K562 (cell line): ENCODE measurements around the gene ING5. TPM values are rescaled to one million over a fixed set of nuclear protein-coding genes. Genes with fewer than 3 reads are reported as not detected.

ENCODE experiments used
- FOXP1 ChIP-seq: sonication (generic); formaldehyde crosslinking; IDR thresholded peaks from 2 replicates; pipeline ENCODE4 v1.8.0; 2022; ENCODE audit warnings: mild to moderate bottlenecking, missing genetic modification reagents
- HDAC6 ChIP-seq: IDR thresholded peaks from 2 replicates; pipeline ENCODE4 v1.6.1; 2012; ENCODE audit warnings: low read depth, mild to moderate bottlenecking, control low read depth, inconsistent platforms, low read length, moderate library complexity
- HNRNPL ChIP-seq: fragments of 200-400 bp; formaldehyde crosslinking; IDR thresholded peaks from 2 replicates; pipeline ENCODE4 v1.6.1; 2017; ENCODE audit warnings: low read depth, mild to moderate bottlenecking, low read length
- LEF1 ChIP-seq: fragments of 450-650 bp; IDR thresholded peaks from 2 replicates; pipeline ENCODE4 v1.6.1; 2016; ENCODE audit warnings: mild to moderate bottlenecking
- MEIS2 ChIP-seq: fragments of 450-650 bp; IDR thresholded peaks from 2 replicates; pipeline ENCODE4 v1.6.1; 2014; ENCODE audit warnings: mild to moderate bottlenecking; ENCODE audit not compliant: partially characterized antibody
- NBN ChIP-seq: fragments of 450-650 bp; IDR thresholded peaks from 2 replicates; pipeline ENCODE4 v1.6.1; 2016; ENCODE audit warnings: low read depth, mild to moderate bottlenecking
- POLR2AphosphoS5 ChIP-seq: IDR thresholded peaks from 2 replicates; pipeline ENCODE4 v1.6.1; 2011; ENCODE audit warnings: mild to moderate bottlenecking, low read depth, low read length, moderate library complexity; ENCODE audit not compliant: control insufficient read depth, insufficient read depth
- POLR3G ChIP-seq: IDR thresholded peaks from 2 replicates; pipeline ENCODE4 v1.6.1; 2011; ENCODE audit not compliant: insufficient read length, insufficient replicate concordance; ENCODE audit errors: extremely low read depth
- SAP30 ChIP-seq: fragments of 200-600 bp; sonication (generic); IDR thresholded peaks from 2 replicates; pipeline ENCODE4 v1.6.1; 2012; ENCODE audit warnings: borderline replicate concordance, low read depth, mild to moderate bottlenecking, moderate library complexity, low read length, control low read depth, inconsistent platforms; ENCODE audit not compliant: insufficient read depth, poor library complexity, severe bottlenecking
- SLC30A9 ChIP-seq: fragments of 250-450 bp; sonication (Bioruptor Pico); IDR thresholded peaks from 2 replicates; pipeline ENCODE4 v1.8.0; 2022; ENCODE audit warnings: mild to moderate bottlenecking, moderate library complexity
- TCF3 ChIP-seq: sonication (generic); formaldehyde crosslinking; IDR thresholded peaks from 2 replicates; pipeline ENCODE4 v1.4.0; 2020; ENCODE audit warnings: mild to moderate bottlenecking, missing genetic modification reagents
- TGIF2 ChIP-seq: sonication (generic); formaldehyde crosslinking; IDR thresholded peaks from 2 replicates; pipeline ENCODE4 v1.8.1; 2022; ENCODE audit warnings: mild to moderate bottlenecking, missing genetic modification reagents, moderate library complexity
- YBX1 ChIP-seq: fragments of 450-650 bp; IDR thresholded peaks from 2 replicates; pipeline ENCODE4 v1.7.1; 2016; ENCODE audit warnings: mild to moderate bottlenecking
- ZBTB11 ChIP-seq, 3 experiments: fragments of 200-800 bp in 1 of 3; fragments of 250-450 bp in 1 of 3; fragments of 450-650 bp in 1 of 3; sonication (Bioruptor Pico) in 1 of 3; sonication (Bioruptor generic) in 1 of 3; formaldehyde crosslinking in 1 of 3; IDR thresholded peaks; 2 replicates each; pipeline versions ENCODE4 v1.6.1 to v1.8.0; 2016 to 2022; ENCODE audit warnings: mild to moderate bottlenecking in 2 of 3, missing genetic modification characterization in 2 of 3, missing compliant biosample characterization in 1 of 3, moderate library complexity in 1 of 3
- ZFP91 ChIP-seq: sonication (generic); formaldehyde crosslinking; IDR thresholded peaks from 2 replicates; pipeline ENCODE4 v1.8.0; 2022; ENCODE audit warnings: mild to moderate bottlenecking, missing genetic modification reagents
- ZNF408 ChIP-seq: fragments of 250-450 bp; sonication (Bioruptor Pico); IDR thresholded peaks from 2 replicates; pipeline ENCODE4 v1.4.0; 2020; ENCODE audit warnings: low read depth, mild to moderate bottlenecking, moderate library complexity
- ZNF507 ChIP-seq: conservative IDR thresholded peaks from 2 replicates; pipeline ENCODE4 v1.6.1; 2017; ENCODE audit warnings: missing genetic modification characterization, missing compliant biosample characterization
- polyA plus RNA-seq, 8 experiments: library from polyadenylated mRNA; depleted of rRNA in 4 of 8; stranded (reverse) in 5 of 8; unstranded in 3 of 8; fragments of >200 nt; fragmentation: Nextera tagmentation in 2 of 8; fragmentation: Illumina TruSeq in 1 of 8; extraction: Ambion mirVana in 2 of 8; extraction: Trizol in 1 of 8; gene quantifications; 2 replicates each; pipeline versions ENCODE4 v1.2.1 to v1.2.3, GENCODE V29; 2011 to 2014; ENCODE audit warnings: inconsistent platforms in 1 of 8, missing spikeins in 1 of 8
- total RNA-seq, 7 experiments: library from RNA; depleted of rRNA in 6 of 7; stranded (reverse); fragments of >200 nt in 6 of 7; fragmentation: Illumina TruSeq in 2 of 7; extraction: Trizol in 2 of 7; gene quantifications; 2 replicates each; pipeline versions ENCODE4 v1.2.1 to v1.2.3, GENCODE V29; 2011 to 2021; ENCODE audit warnings: low replicate concordance in 1 of 7

The ING5 gene
- total and polyA plus RNA-seq, 9 of the 15 experiments (the other 6 are each of a cell fraction or from before 2014, with no cell fraction given), result 10.4 to 53.3 (median 27.9) TPM

GRCh38 chr2:241686650-241687425, 15.0 kb upstream of the ING5 start, which contains the start of gene DTYMK (continued):
- TF ChIP-seq ZBTB11 (CRISPR knock-in tag; IDR thresholded peaks at IDR 0.05), result peak in 1 of 3 experiments; percentile 91; a peak in 2 of 6 replicates
- no peak for TF ChIP-seq LEF1
- TF ChIP-seq YBX1, result no peak
- peak; percentile 90 for TF ChIP-seq TGIF2 (CRISPR knock-in tag)
- TF ChIP-seq SLC30A9 (CRISPR knock-in tag), result no peak
- peak; percentile 13 for TF ChIP-seq SAP30
- TF ChIP-seq POLR2AphosphoS5, result peak; percentile 74
- TF ChIP-seq NBN, result no peak
- TF ChIP-seq MEIS2, result peak; percentile 78
- TF ChIP-seq ZNF408 (CRISPR knock-in tag), result no peak
- no peak for TF ChIP-seq ZFP91
- no peak for TF ChIP-seq POLR3G
- peak; percentile 72; the same call in 1 of the 2 replicates for TF ChIP-seq HNRNPL
- TF ChIP-seq TCF3 (CRISPR knock-in tag), result peak; percentile 1; the same call in 1 of the 2 replicates
- no peak for TF ChIP-seq ZNF507 (tag)
- TF ChIP-seq FOXP1, result no peak
- no peak for TF ChIP-seq HDAC6
